Effector CD8-positive, alpha-beta T cell (primary cell): Measurements from ENCODE around the gene PPP1R1C.

Experiments
- DNase-seq: peaks from one replicate; lab custom pipeline; 2025; lab: John Stamatoyannopoulos, UW

The PPP1R1C gene

GRCh38 chr2:181972431-181973170 is 13.1 kb upstream of the PPP1R1C start:
- DNase-seq = no peak

GRCh38 chr2:181973171-181973783 is 12.4 kb upstream of the PPP1R1C start:
- no peak for DNase-seq

GRCh38 chr2:181977661-181978350 is 7.8 kb upstream of the PPP1R1C start:
- DNase-seq = no peak

GRCh38 chr2:181978351-181979150 is 7.1 kb upstream of the PPP1R1C start:
- no peak for DNase-seq

- DNase-seq = no peak
These were observed 1.6 kb upstream of the PPP1R1C start for GRCh38 chr2:181984060-181984459.

- no peak for DNase-seq
These were observed 630 bp upstream of the PPP1R1C start for GRCh38 chr2:181984814-181985631.

GRCh38 chr2:181988154-181988924 is 2.7 kb downstream of the PPP1R1C start:
- no peak for DNase-seq

GRCh38 chr2:181989099-181989498 is 3.4 kb downstream of the PPP1R1C start:
- DNase-seq = no peak

GRCh38 chr2:181991171-181991885 is 5.7 kb downstream of the PPP1R1C start:
- DNase-seq = no peak

- DNase-seq = no peak
These were observed 7.1 kb downstream of the PPP1R1C start for GRCh38 chr2:181992776-181993175.

- DNase-seq = no peak
These were observed 9.6 kb downstream of the PPP1R1C start for GRCh38 chr2:181995289-181995688.

GRCh38 chr2:181998041-181998835 is 12.6 kb downstream of the PPP1R1C start:
- DNase-seq = no peak

- DNase-seq = no peak
These were observed 13.4 kb downstream of the PPP1R1C start for GRCh38 chr2:181998891-181999654.

- no peak for DNase-seq
These were observed 14.3 kb downstream of the PPP1R1C start for GRCh38 chr2:181999911-182000310.

- DNase-seq = no peak
These were observed 19.4 kb downstream of the PPP1R1C start for GRCh38 chr2:182004945-182005520.

- DNase-seq = no peak
These were observed 21.1 kb downstream of the PPP1R1C start for GRCh38 chr2:182006595-182007341.

- DNase-seq = no peak
These were observed 28.6 kb downstream of the PPP1R1C start for GRCh38 chr2:182014284-182014683.
